H1 (cell line): Measurements from ENCODE around the gene SGMS1. TPM values are rescaled to one million over a fixed set of nuclear protein-coding genes. Genes with fewer than 3 reads are reported as not detected.

Experiments used
- CTCF ChIA-PET: fragments of 300-600 bp; sonication (Branson Sonifier 250); formaldehyde crosslinking; loops from one replicate; lab custom pipeline; 2021; ENCODE audit not compliant: partially characterized antibody; lab: Charles Lee
- POLR2A ChIA-PET: fragments of 300-600 bp; sonication (Branson Sonifier 250); formaldehyde crosslinking; loops from one replicate; lab custom pipeline; 2021; ENCODE audit warnings: inconsistent platforms; ENCODE audit not compliant: partially characterized antibody; lab: Charles Lee
- DNase-seq, 2 experiments: peaks; one replicate each; pipeline versions ENCODE4 v3.0.0 to v3.0.0-alpha.2; 2010 to 2022; ENCODE audit warnings: low spot score in 2 of 2, low read depth in 1 of 2, mixed read lengths in 1 of 2
- FAIRE-seq: peaks from 2 replicates; lab custom pipeline; 2011; peaks lifted over from hg19 to GRCh38; lab: Jason Lieb, UNC
- H2AFZ ChIP-seq: 2 replicates; pipeline ENCODE4 v1.8.1; 2012; ENCODE audit warnings: low read length, inconsistent platforms
- H2AK5ac ChIP-seq: 2 replicates; pipeline ENCODE4 v1.6.1; 2013; ENCODE audit warnings: low read depth, low read length
- H2BK120ac ChIP-seq: replicated peaks from 2 replicates; pipeline ENCODE3; 2013; ENCODE audit warnings: low read depth, low read length, inconsistent platforms
- H2BK12ac ChIP-seq: 2 replicates; pipeline ENCODE4 v1.6.1; 2013; ENCODE audit warnings: low read depth, low read length
- H2BK15ac ChIP-seq: 2 replicates; pipeline ENCODE4 v1.6.1; 2013; ENCODE audit warnings: low read length
- H2BK20ac ChIP-seq: 2 replicates; pipeline ENCODE4 v1.6.1; 2013; ENCODE audit warnings: low read length
- H2BK5ac ChIP-seq: 2 replicates; pipeline ENCODE4 v1.6.1; 2013; ENCODE audit warnings: low read depth, low read length
- H3K14ac ChIP-seq: 2 replicates; pipeline ENCODE4 v1.6.1; 2013; ENCODE audit warnings: inconsistent platforms; ENCODE audit not compliant: insufficient read length
- H3K18ac ChIP-seq: 2 replicates; pipeline ENCODE4 v1.6.1; 2013; ENCODE audit warnings: low read length; ENCODE audit errors: extremely low read depth
- H3K23ac ChIP-seq: 2 replicates; pipeline ENCODE4 v1.6.1; 2013; ENCODE audit warnings: inconsistent platforms; ENCODE audit not compliant: insufficient read length
- H3K23me2 ChIP-seq: 2 replicates; pipeline ENCODE4 v1.6.1; 2013; ENCODE audit warnings: low read depth, low read length
- H3K27ac ChIP-seq: 2 replicates; pipeline ENCODE4 v1.6.1; 2011; ENCODE audit warnings: low read depth, low read length, inconsistent platforms
- H3K27me3 ChIP-seq, 4 experiments: replicated peaks in 1 of 4; 1 replicate in 1 of 4; 2 replicates in 3 of 4; pipeline versions ENCODE4 v1.6.1 to v1.8.1; 2011 to 2013; ENCODE audit warnings: low read length in 3 of 4, mild to moderate bottlenecking in 3 of 4, inconsistent platforms in 2 of 4, mixed read lengths in 2 of 4, moderate library complexity in 1 of 4; ENCODE audit not compliant: control insufficient read depth in 3 of 4, insufficient read depth in 3 of 4; ENCODE audit errors: extremely low read depth in 1 of 4
- H3K36me3 ChIP-seq, 4 experiments: 2 replicates each; pipeline versions ENCODE4 v1.6.1 to v1.8.1; 2011 to 2013; ENCODE audit warnings: mild to moderate bottlenecking in 4 of 4, low read length in 3 of 4, moderate library complexity in 2 of 4, control low read depth in 1 of 4, inconsistent platforms in 1 of 4; ENCODE audit not compliant: insufficient read depth in 4 of 4, control insufficient read depth in 2 of 4
- H3K4ac ChIP-seq: replicated peaks from 2 replicates; pipeline ENCODE3; 2013; ENCODE audit warnings: low read length, low read depth, mixed read lengths, inconsistent platforms; ENCODE audit not compliant: insufficient read length
- H3K4me1 ChIP-seq, 4 experiments: replicated peaks in 1 of 4; 1 replicate in 1 of 4; 2 replicates in 3 of 4; pipeline versions ENCODE4 v1.6.1 to v1.8.1; 2011 to 2013; ENCODE audit warnings: low read length in 3 of 4, inconsistent platforms in 2 of 4, mixed read lengths in 1 of 4; ENCODE audit not compliant: insufficient read depth in 4 of 4, control insufficient read depth in 3 of 4
- H3K4me2 ChIP-seq, 2 experiments: 2 replicates each; pipeline versions ENCODE4 v1.6.1 to v1.8.1; 2011 to 2013; ENCODE audit warnings: low read depth in 2 of 2, low read length in 2 of 2, control low read depth in 1 of 2, inconsistent platforms in 1 of 2, mild to moderate bottlenecking in 1 of 2; ENCODE audit not compliant: insufficient read depth in 1 of 2
- H3K4me3 ChIP-seq, 4 experiments: fragments of 200-600, 300-600 bp in 1 of 4; sonication (generic), shearing (Covaris generic), sonication (Bioruptor Twin) in 1 of 4; 2 replicates each; pipeline versions ENCODE4 v1.5.1 to v1.8.1; 2011 to 2016; ENCODE audit warnings: low read length in 4 of 4, low read depth in 3 of 4, control low read depth in 2 of 4, inconsistent platforms in 2 of 4, mild to moderate bottlenecking in 2 of 4, mixed read lengths in 1 of 4, moderate library complexity in 1 of 4; ENCODE audit not compliant: insufficient read depth in 2 of 4; ENCODE audit errors: extremely low read depth in 1 of 4
- H3K56ac ChIP-seq: replicated peaks from 2 replicates; pipeline ENCODE3; 2013; ENCODE audit warnings: low read depth, mild to moderate bottlenecking, mixed read lengths, low read length, inconsistent platforms; ENCODE audit not compliant: insufficient read length
- H3K79me1 ChIP-seq: 2 replicates; pipeline ENCODE4 v1.6.1; 2013; ENCODE audit warnings: low read depth, low read length, control low read depth
- H3K79me2 ChIP-seq, 2 experiments: 2 replicates each; pipeline versions ENCODE4 v1.6.1 to v1.8.1; 2012 to 2013; ENCODE audit warnings: low read length in 2 of 2, mild to moderate bottlenecking in 2 of 2, inconsistent platforms in 1 of 2; ENCODE audit not compliant: insufficient read depth in 2 of 2, control insufficient read depth in 1 of 2
- H3K9ac ChIP-seq, 4 experiments: replicated peaks in 1 of 4; 1 replicate in 1 of 4; 2 replicates in 3 of 4; pipeline versions ENCODE4 v1.6.1 to v1.8.1; 2011 to 2013; ENCODE audit warnings: low read depth in 3 of 4, low read length in 3 of 4, control low read depth in 2 of 4, mild to moderate bottlenecking in 2 of 4, moderate library complexity in 2 of 4, inconsistent platforms in 1 of 4; ENCODE audit errors: extremely low read depth in 1 of 4
- H3K9me3 ChIP-seq, 2 experiments: 2 replicates each; pipeline versions ENCODE4 v1.6.1 to v1.8.1; 2012 to 2013; ENCODE audit warnings: mild to moderate bottlenecking in 2 of 2, moderate library complexity in 2 of 2, control low read depth in 1 of 2, inconsistent platforms in 1 of 2, low read depth in 1 of 2, low read length in 1 of 2, mixed read lengths in 1 of 2; ENCODE audit not compliant: insufficient read depth in 2 of 2
- H4K20me1 ChIP-seq, 2 experiments: replicated peaks in 1 of 2; 2 replicates each; pipeline versions ENCODE3 to v1.8.1; 2011 to 2013; ENCODE audit warnings: inconsistent platforms in 2 of 2, low read length in 2 of 2, mild to moderate bottlenecking in 1 of 2; ENCODE audit not compliant: insufficient read depth in 2 of 2, control insufficient read depth in 1 of 2
- H4K5ac ChIP-seq: 2 replicates; pipeline ENCODE4 v1.6.1; 2013; ENCODE audit warnings: low read length, low read depth, mixed read lengths, inconsistent platforms; ENCODE audit not compliant: insufficient read length
- H4K8ac ChIP-seq: 2 replicates; pipeline ENCODE4 v1.8.0; 2013; ENCODE audit warnings: mild to moderate bottlenecking, moderate library complexity, low read length, inconsistent platforms; ENCODE audit not compliant: insufficient read depth; ENCODE audit errors: extremely low read depth
- H4K91ac ChIP-seq: replicated peaks from 2 replicates; pipeline ENCODE3; 2013; ENCODE audit warnings: low read length, mixed read lengths, inconsistent platforms; ENCODE audit not compliant: insufficient read length
- CBX5 ChIP-seq: fragments of 300-800, 300-1000 bp; sonication (generic); IDR thresholded peaks from 2 replicates; pipeline ENCODE4 v1.7.1; 2016; ENCODE audit warnings: antibody characterized with exemption, low read length, low read depth
- CBX8 ChIP-seq: fragments of 300-800, 300-1000 bp; sonication (generic); IDR thresholded peaks from 2 replicates; pipeline ENCODE4 v1.7.1; 2016; ENCODE audit warnings: low read depth, low read length, borderline replicate concordance
- CHD1 ChIP-seq: IDR thresholded peaks from 2 replicates; pipeline ENCODE4 v1.6.1; 2012; ENCODE audit warnings: low read depth, low read length, improper control_type of control experiment
- CHD2 ChIP-seq: IDR thresholded peaks from 2 replicates; pipeline ENCODE4 v1.6.1; 2012; ENCODE audit warnings: low read length, improper control_type of control experiment
- EP300 ChIP-seq, 2 experiments: IDR thresholded peaks; 1 replicate in 1 of 2; 2 replicates in 1 of 2; pipeline ENCODE4 v1.6.1; 2011 to 2012; ENCODE audit warnings: low read depth in 2 of 2, low read length in 2 of 2, mild to moderate bottlenecking in 2 of 2, borderline replicate concordance in 1 of 2, inconsistent platforms in 1 of 2, moderate library complexity in 1 of 2
- GABPA ChIP-seq: IDR thresholded peaks from 2 replicates; pipeline ENCODE4 v1.6.1; 2011; ENCODE audit warnings: mild to moderate bottlenecking, low read length, moderate library complexity, borderline replicate concordance; ENCODE audit not compliant: insufficient read depth
- GTF2F1 ChIP-seq: IDR thresholded peaks from 2 replicates; pipeline ENCODE4 v1.6.1; 2012; ENCODE audit warnings: low read depth, low read length, improper control_type of control experiment, borderline replicate concordance
- HDAC2 ChIP-seq, 2 experiments: fragments of 300-600 bp in 1 of 2; sonication (generic) in 1 of 2; IDR thresholded peaks; 2 replicates each; pipeline ENCODE4 v1.6.1; 2011 to 2012; ENCODE audit warnings: low read depth in 2 of 2, low read length in 2 of 2, mild to moderate bottlenecking in 2 of 2, moderate library complexity in 2 of 2, borderline replicate concordance in 1 of 2, inconsistent platforms in 1 of 2
- HDAC6 ChIP-seq: IDR thresholded peaks from one replicate; pipeline ENCODE4 v1.7.1; 2012; ENCODE audit warnings: low read depth, mild to moderate bottlenecking, inconsistent platforms, low read length, moderate library complexity
- POLR2AphosphoS5 ChIP-seq: IDR thresholded peaks from 2 replicates; pipeline ENCODE4 v1.6.1; 2011; ENCODE audit warnings: low read depth, low read length
- RFX5 ChIP-seq: IDR thresholded peaks from 2 replicates; pipeline ENCODE4 v1.6.1; 2011; ENCODE audit warnings: low read depth, low read length, improper control_type of control experiment, borderline replicate concordance
- RNF2 ChIP-seq: fragments of 200-900, 300-1000 bp; sonication (generic); IDR thresholded peaks from 2 replicates; pipeline ENCODE4 v1.7.1; 2016; ENCODE audit warnings: borderline replicate concordance, low read depth, mild to moderate bottlenecking, antibody characterized with exemption, low read length; ENCODE audit not compliant: poor library complexity, severe bottlenecking; ENCODE audit errors: missing control alignments
- SP4 ChIP-seq: IDR thresholded peaks from 2 replicates; pipeline ENCODE4 v1.6.1; 2012; ENCODE audit warnings: low read length, inconsistent platforms
- SRF ChIP-seq: IDR thresholded peaks from 2 replicates; pipeline ENCODE4 v1.6.1; 2011; ENCODE audit warnings: mild to moderate bottlenecking, low read depth, low read length, moderate library complexity
- WGBS, 2 experiments: shearing (Covaris generic) in 1 of 2; methylation state at CpG; one replicate each; pipeline versions ENCODE4 v1.1.6 to v1.1.7; 2013 to 2015; ENCODE audit warnings: low lambda C conversion rate in 2 of 2, mixed read lengths in 2 of 2, inconsistent platforms in 1 of 2, low coverage in 1 of 2, missing lambda C conversion rate in 1 of 2; ENCODE audit not compliant: insufficient replicate concordance in 2 of 2, insufficient coverage in 1 of 2, insufficient read length in 1 of 2; ENCODE audit errors: extremely low coverage in 1 of 2, missing lambda C conversion rate in 1 of 2; 5-methylcytosine and 5-hydroxymethylcytosine counted together
- polyA plus RNA-seq, 7 experiments: library from polyadenylated mRNA; depleted of rRNA in 3 of 7; stranded (reverse) in 5 of 7; unstranded in 2 of 7; fragments of >200 nt in 5 of 7; fragments of 200-250 nt in 2 of 7; gene quantifications; 1 replicate in 5 of 7; 2 replicates in 1 of 7; 4 replicates in 1 of 7; pipeline versions ENCODE4 v1.2.1 to v1.2.3, GENCODE V29; 2011 to 2013; ENCODE audit warnings: missing spikeins in 2 of 7, mixed read lengths in 2 of 7
- total RNA-seq: library from RNA; stranded (reverse); fragmentation: NEBNext Ultra II Directional; extraction: Animal tissue kit (Norgen Biotek cat#: 25700); gene quantifications from 2 replicates; pipeline ENCODE4 v1.2.1, GENCODE V29; 2021

The SGMS1 gene
- total and polyA plus RNA-seq, 2 of the 8 experiments (the other 6 are each of a cell fraction or from before 2014, with no cell fraction given), result 6.0 to 15.6 TPM

DNA sequence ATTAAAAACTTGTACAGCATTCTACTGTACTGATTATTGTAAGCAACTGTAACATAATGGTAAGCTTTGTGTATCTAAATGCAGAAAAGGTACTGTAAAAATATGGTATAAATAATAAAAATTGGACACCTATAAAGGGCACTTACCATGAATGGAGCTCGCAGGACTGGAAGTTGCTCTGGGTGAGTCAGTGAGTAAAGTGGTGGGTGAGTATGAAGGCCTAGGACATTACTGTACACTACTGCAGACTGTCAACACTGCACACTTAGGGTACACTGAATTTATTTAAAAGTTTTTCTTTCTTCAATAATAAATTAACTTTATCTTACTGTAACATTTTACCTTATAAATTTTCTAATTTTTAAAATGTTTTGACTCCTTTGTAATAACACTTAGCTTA, 253.8 kb downstream of the SGMS1 start:
- Histone ChIP-seq H4K8ac (no peak overlapping the region), H3K9me3 (no peaks in the 10 kb centered on the region), H3K27ac (no peak overlapping the region), H3K4me2 (no peak overlapping the region), H4K91ac (no peak overlapping the region), H4K20me1 (no peaks in the 10 kb centered on the region), H2BK12ac (no peak overlapping the region), H3K9ac (no peak overlapping the region), H2AK5ac (no peak overlapping the region), H3K4me3 (no peak overlapping the region), H3K23ac (no peak overlapping the region), H3K56ac (no peak overlapping the region), H4K5ac (no peak overlapping the region), H3K4me1 (no peaks in the 10 kb centered on the region), H2BK5ac (no peak overlapping the region), H3K14ac (no peak overlapping the region), H2BK15ac (no peak overlapping the region), H3K27me3 (no peaks in the 10 kb centered on the region), H3K23me2 (no peaks in the 10 kb centered on the region), H3K4ac (no peak overlapping the region), H3K36me3 (no peaks in the 10 kb centered on the region), H2BK20ac (no peak overlapping the region), H3K18ac (no peak overlapping the region), H3K79me2 (no peaks in the 10 kb centered on the region), H2BK120ac (no peak overlapping the region), H3K79me1 (no peaks in the 10 kb centered on the region), H2AFZ (no peak overlapping the region)
- no peak for DNase-seq
- ChIA-PET POLR2A (no interaction called here), CTCF (interaction anchor here (0.7 to 2.2 kb wide), 3 partner anchors 12 to 37 kb away, joined by 3 to 6 read pairs (median 4); no protein-coding TSS in a partner anchor)
- WGBS, 2 experiments, result 100% methylated on average over 1 of the region's 1 CpG; no CpG with 5 or more reads in 1 of the 2 experiments
- FAIRE-seq, result no peak
- no peak for TF ChIP-seq HDAC6
- TF ChIP-seq CHD1, result no peak
- TF ChIP-seq CBX8, result no peak
- no peak for TF ChIP-seq GTF2F1
- TF ChIP-seq GABPA, result no peak
- no peak for TF ChIP-seq RFX5
- TF ChIP-seq SRF, result no peak
- no peak for TF ChIP-seq CBX5
- no peak for TF ChIP-seq EP300 (IDR thresholded peaks at IDR 0.05; ENCODE audit: borderline replicate concordance in 1 of 2, low read depth in 2 of 2, low read length in 2 of 2)
- no peak for TF ChIP-seq SP4
- no peak for TF ChIP-seq CHD2
- no peak for TF ChIP-seq HDAC2 (IDR thresholded peaks at IDR 0.05; ENCODE audit: borderline replicate concordance in 1 of 2, low read depth in 2 of 2, low read length in 2 of 2)
- no peak for TF ChIP-seq POLR2AphosphoS5
- TF ChIP-seq RNF2, result no peak
